Endothelial cell of umbilical vein (primary cell): ENCODE results near the gene SPRY1.

Experiments
- CTCF ChIP-seq, 2 donors: IDR thresholded peaks; 1 replicate in 1 of 2; 2 replicates in 1 of 2; pipeline ENCODE4 v1.5.1; 2011; ENCODE audit warnings: low read length in 2 of 2, mild to moderate bottlenecking in 2 of 2, moderate library complexity in 2 of 2, control low read depth in 1 of 2, inconsistent platforms in 1 of 2, low read depth in 1 of 2; ENCODE audit not compliant: insufficient read depth in 1 of 2; ENCODE audit errors: extremely low read depth in 1 of 2
- EZH2 ChIP-seq: IDR thresholded peaks from 2 replicates; pipeline ENCODE4 v1.6.1; 2012; ENCODE audit warnings: borderline replicate concordance, low read depth, mild to moderate bottlenecking, moderate library complexity, low read length, inconsistent platforms; ENCODE audit not compliant: severe bottlenecking
- POLR2AphosphoS5 ChIP-seq: IDR thresholded peaks from 2 replicates; pipeline ENCODE4 v1.6.1; 2012; ENCODE audit warnings: low read depth, mild to moderate bottlenecking, control low read depth, low read length, moderate library complexity; ENCODE audit not compliant: insufficient read depth

- TF ChIP-seq CTCF (IDR thresholded peaks at IDR 0.05; ENCODE audit: extremely low read depth in 1 of 2, insufficient read depth in 1 of 2, low read depth in 1 of 2, low read length in 2 of 2) (no peak), POLR2AphosphoS5 (no peak), EZH2 (no peak)
Measured at GRCh38 chr4:123365412-123365811, 31.2 kb upstream of the SPRY1 start.
